Immature natural killer cell (primary cell): ENCODE results near the gene MFNG. TPM values are rescaled to one million over a fixed set of nuclear protein-coding genes. Genes with fewer than 3 reads are reported as not detected.

Experiments used
- DNase-seq, 3 donors: peaks; one replicate each; pipeline ENCODE4 v3.0.0; 2022; ENCODE audit warnings: mixed read lengths in 1 of 3
- H3K27ac Mint-ChIP-seq, 6 donors: one replicate each; pipeline ENCODE4 v1.8.0; 2020; ENCODE audit warnings: mixed read lengths in 6 of 6, mild to moderate bottlenecking in 5 of 6, inconsistent platforms in 4 of 6, moderate library complexity in 3 of 6
- H3K27me3 Mint-ChIP-seq, 3 donors: one replicate each; pipeline ENCODE4 v1.8.0; 2020 to 2021; ENCODE audit warnings: low read depth in 3 of 3, mild to moderate bottlenecking in 3 of 3, mixed read lengths in 3 of 3, moderate library complexity in 3 of 3, inconsistent platforms in 1 of 3
- H3K36me3 Mint-ChIP-seq, 3 donors: one replicate each; pipeline ENCODE4 v1.8.0; 2020; ENCODE audit warnings: mixed read lengths in 3 of 3, inconsistent platforms in 2 of 3, mild to moderate bottlenecking in 2 of 3
- H3K4me1 Mint-ChIP-seq, 2 donors: one replicate each; pipeline ENCODE4 v1.8.0; 2020; ENCODE audit warnings: inconsistent platforms in 2 of 2, mild to moderate bottlenecking in 2 of 2, mixed read lengths in 2 of 2, moderate library complexity in 1 of 2
- H3K4me3 Mint-ChIP-seq, 5 donors: one replicate each; pipeline ENCODE4 v1.8.0; 2020; ENCODE audit warnings: mild to moderate bottlenecking in 5 of 5, mixed read lengths in 5 of 5, inconsistent platforms in 3 of 5, moderate library complexity in 3 of 5
- H3K9me3 Mint-ChIP-seq, 6 donors: one replicate each; pipeline ENCODE4 v1.8.0; 2020; ENCODE audit warnings: mild to moderate bottlenecking in 6 of 6, mixed read lengths in 6 of 6, inconsistent platforms in 4 of 6, moderate library complexity in 3 of 6
- polyA plus RNA-seq, 3 donors: library from polyadenylated mRNA; unstranded; fragments of 300-500 nt; fragmentation: Illumina TruSeq; gene quantifications; one replicate each; pipeline ENCODE4 v1.2.3, GENCODE V29; 2021

The MFNG gene
- polyA plus RNA-seq, 3 donors from 2014 or later = 235 to 361 (median 286) TPM

DNA sequence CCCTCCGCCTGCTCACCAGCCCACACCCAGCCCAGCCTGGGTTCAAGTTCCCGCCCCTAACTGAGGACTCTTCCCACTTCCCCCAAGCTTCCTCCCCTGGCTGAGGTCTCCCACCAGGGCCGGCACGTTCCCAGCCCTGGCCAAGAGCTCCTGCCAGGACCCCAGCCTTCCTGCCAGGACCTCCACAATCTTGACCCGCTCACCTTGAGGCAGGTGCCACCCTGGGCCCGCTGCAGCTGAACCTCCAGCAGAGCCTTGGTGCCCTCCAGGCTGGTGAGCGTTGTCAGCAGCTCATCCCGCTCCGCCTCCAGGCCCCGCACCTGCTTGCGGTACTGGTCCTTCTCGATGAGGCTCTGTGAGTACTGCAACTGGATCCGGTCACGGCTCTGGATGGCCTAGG is 19.8 kb upstream of the MFNG start:
- Mint-ChIP-seq H3K27me3 (peaks cover 1 to 6% (median 5%) of the 10 kb centered on the region in 3 donors), H3K4me3 (no peak overlapping the region), H3K4me1 (peaks cover 7 to 9% of the 10 kb centered on the region in 2 donors), H3K36me3 (no peaks in the 10 kb centered on the region), H3K27ac (no peak overlapping the region), H3K9me3 (no peaks in the 10 kb centered on the region)
- no peak for DNase-seq

DNA sequence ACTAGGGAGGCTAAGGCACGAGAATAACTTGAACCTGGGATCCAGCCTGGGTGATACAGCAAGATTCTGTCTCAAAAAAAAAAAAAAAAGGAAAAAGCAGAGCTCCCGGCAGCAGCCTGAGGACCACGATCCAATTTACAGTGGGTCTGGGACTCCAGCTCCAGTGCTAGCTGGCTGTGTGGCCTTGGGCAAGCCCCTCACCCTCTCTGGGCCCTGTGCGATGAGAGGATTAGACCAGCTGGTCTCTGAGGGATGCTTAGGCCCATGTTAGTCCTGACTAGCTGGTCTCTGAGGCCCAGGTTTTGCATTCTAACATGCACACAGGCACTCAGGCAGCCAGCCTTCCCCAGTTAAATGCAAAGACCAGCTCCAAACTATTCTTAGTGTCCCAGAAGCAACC is 19.4 kb upstream of the MFNG start:
- no peak overlapping the region for H3K27ac Mint-ChIP-seq
- H3K9me3 Mint-ChIP-seq = no peaks in the 10 kb centered on the region
- DNase-seq = no peak
- peaks cover 3 to 5% (median 5%) of the 10 kb centered on the region in 3 donors for H3K27me3 Mint-ChIP-seq
- no peak overlapping the region for H3K4me3 Mint-ChIP-seq
- H3K36me3 Mint-ChIP-seq = no peaks in the 10 kb centered on the region
- H3K4me1 Mint-ChIP-seq = peaks cover 7 to 9% of the 10 kb centered on the region in 2 donors

DNA sequence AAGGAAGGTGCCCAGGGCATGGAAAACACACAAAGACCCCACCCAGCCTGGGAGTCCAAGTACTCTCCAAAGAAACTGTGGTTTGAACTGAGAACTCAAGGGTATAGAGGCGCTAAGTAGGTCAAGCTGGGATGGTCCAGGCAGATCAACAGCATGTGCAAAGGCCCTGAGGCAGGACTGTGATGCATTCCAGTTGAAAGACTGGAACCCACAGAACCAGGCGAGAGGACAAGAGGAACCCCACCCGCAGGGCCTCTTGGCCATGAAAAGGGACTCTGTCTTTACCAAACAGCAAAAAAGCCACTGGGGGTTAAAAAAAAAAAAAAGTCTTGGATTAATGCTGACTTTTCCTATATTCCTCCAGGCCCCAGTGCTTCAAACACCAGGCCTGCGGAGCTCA is 18.8 kb upstream of the MFNG start:
- Mint-ChIP-seq H3K27me3 (peaks cover 3 to 5% (median 3%) of the 10 kb centered on the region in 3 donors), H3K4me3 (no peak overlapping the region), H3K27ac (no peak overlapping the region), H3K9me3 (no peaks in the 10 kb centered on the region), H3K4me1 (peaks cover 7 to 9% of the 10 kb centered on the region in 2 donors), H3K36me3 (no peaks in the 10 kb centered on the region)
- no peak for DNase-seq

DNA sequence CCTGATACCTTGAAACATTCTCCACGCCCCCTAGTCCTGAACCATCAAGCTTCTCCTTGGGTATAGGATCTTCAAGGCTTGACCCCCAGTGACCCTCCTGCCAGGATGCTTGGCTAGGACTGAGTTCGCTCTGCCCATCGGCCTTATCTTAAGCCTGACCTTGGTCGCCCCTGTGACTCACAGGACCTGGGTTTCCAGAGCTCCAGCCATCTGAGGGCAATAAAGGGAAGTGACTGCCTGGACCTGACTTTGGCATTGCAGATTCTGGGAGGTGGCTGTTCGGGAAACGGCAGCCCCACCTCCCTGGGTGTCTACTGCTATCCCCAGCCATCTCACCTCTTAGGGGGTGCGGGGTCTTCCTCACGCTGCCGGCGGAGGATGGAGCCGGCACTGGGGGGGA is 17.7 kb upstream of the MFNG start:
- no peaks in the 10 kb centered on the region for H3K9me3 Mint-ChIP-seq
- no peak overlapping the region for H3K27ac Mint-ChIP-seq
- H3K4me1 Mint-ChIP-seq = peaks cover 7 to 9% of the 10 kb centered on the region in 2 donors
- DNase-seq = no peak
- no peaks in the 10 kb centered on the region for H3K36me3 Mint-ChIP-seq
- peaks cover 3 to 5% (median 3%) of the 10 kb centered on the region in 3 donors for H3K27me3 Mint-ChIP-seq
- no peak overlapping the region for H3K4me3 Mint-ChIP-seq

DNA sequence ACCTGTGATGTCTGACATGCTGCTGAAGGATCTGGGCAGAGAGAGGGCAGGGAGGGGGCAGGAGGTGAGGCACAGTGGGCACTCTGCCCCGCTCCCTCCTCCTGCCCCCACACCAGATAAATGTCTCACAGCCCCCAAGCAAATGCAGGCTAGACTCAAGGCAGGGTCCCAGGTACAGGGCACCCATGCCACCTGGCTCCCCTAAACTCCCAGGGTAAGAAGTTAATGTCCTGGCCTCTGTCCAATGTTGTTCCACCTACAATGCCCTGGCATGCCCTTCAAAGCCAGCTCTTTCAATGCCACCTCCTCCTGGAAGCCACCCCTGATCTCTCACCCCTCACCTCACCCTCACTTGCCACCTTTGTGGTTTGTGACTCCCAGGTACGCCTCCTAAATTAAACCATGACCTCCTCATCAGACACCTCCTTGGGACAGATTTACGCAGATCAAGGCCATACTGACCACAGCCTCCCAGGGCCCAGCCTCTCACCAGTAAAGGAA is 17.0 kb upstream of the MFNG start:
- no peak for DNase-seq
- Mint-ChIP-seq H3K4me3 (no peak overlapping the region), H3K27ac (no peak overlapping the region), H3K4me1 (peaks cover 9 to 10% of the 10 kb centered on the region in 2 donors), H3K27me3 (peaks cover 3 to 8% (median 3%) of the 10 kb centered on the region in 3 donors), H3K9me3 (no peaks in the 10 kb centered on the region), H3K36me3 (no peaks in the 10 kb centered on the region)

DNA sequence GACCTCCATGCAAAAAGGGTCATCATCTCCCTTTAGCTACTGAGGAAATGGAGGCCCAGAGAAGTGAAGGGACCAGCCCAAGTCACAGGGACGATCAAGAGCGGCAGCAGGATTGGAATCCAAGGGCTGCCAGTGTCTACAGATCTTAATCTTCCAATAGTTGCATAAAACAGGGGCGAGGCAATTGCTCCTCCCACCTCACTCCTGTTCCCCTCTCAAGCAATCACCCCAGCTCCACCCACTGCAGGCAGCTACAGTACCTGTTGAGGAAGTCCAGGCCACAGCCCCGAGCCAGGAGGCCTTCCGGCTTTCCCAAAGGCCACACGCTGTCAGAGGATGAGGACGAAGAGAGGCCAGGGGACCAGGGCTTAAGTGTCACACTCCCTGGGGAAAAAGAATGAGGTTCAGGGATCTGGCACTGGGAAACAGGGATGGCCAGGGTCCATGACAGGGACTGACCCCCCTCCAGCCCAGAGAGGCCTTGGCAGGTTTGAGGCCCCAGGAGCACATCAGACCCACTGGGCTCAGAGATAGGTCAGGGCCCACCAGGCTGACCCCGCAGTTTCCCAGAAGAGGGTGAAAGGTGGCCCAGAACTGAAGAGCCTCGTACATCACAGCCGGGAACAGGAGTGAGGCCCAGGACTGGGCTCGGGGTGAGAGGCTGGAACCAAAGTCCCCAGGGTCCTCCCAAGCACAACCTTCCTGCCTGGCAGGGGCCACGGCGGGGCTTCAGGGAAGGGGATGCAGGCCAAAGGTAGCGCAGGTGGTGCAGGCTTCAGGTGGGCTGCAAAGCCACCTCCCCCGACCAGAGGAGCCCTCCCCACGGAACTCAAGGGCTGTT is 16.4 kb upstream of the MFNG start:
- no peak overlapping the region for H3K27ac Mint-ChIP-seq
- no peaks in the 10 kb centered on the region for H3K9me3 Mint-ChIP-seq
- no peak overlapping the region for H3K4me3 Mint-ChIP-seq
- no peaks in the 10 kb centered on the region for H3K36me3 Mint-ChIP-seq
- no peak for DNase-seq
- H3K27me3 Mint-ChIP-seq = peaks cover 3 to 8% (median 3%) of the 10 kb centered on the region in 3 donors
- H3K4me1 Mint-ChIP-seq = peaks cover 9 to 12% of the 10 kb centered on the region in 2 donors

DNA sequence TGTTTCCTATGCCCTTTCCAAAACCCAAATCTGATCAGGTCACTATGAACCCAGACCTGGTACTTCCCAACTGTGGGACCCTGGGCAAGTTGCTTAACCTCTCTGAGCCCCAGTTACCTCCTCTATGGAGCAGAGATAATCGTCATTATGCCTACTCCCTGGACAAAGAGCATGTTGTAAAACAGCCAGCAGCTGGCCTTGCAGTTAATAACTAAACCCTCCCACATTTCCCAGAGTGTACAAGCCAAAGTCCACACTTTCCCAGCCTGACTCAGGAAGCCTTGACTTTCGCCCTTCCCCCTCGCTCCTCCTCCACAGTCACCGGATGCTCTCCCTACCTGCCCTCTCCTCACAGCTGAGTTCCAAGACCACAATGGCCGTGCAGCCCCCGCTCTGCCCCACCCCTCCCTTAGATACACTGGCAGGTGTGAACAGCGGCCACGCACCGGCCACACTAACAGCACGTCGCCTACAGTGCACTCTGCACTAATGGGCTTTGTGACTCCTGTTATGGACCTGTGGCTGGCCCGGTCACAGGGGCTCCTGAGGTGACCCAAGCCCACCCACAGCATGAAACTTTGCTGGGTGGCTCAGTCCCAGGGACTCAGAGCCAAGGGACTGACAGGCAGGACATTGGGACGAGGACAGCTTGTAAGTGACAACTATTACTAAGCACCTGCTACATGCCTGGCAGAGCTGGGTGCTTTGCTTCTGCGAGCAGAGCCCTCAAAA is 15.6 kb upstream of the MFNG start:
- no peak for DNase-seq
- H3K27me3 Mint-ChIP-seq = peaks cover 3 to 8% (median 5%) of the 10 kb centered on the region in 3 donors
- H3K27ac Mint-ChIP-seq = no peak overlapping the region
- no peak overlapping the region for H3K4me3 Mint-ChIP-seq
- H3K9me3 Mint-ChIP-seq = no peaks in the 10 kb centered on the region
- H3K36me3 Mint-ChIP-seq = no peaks in the 10 kb centered on the region
- H3K4me1 Mint-ChIP-seq = peaks cover 9 to 12% of the 10 kb centered on the region in 2 donors

DNA sequence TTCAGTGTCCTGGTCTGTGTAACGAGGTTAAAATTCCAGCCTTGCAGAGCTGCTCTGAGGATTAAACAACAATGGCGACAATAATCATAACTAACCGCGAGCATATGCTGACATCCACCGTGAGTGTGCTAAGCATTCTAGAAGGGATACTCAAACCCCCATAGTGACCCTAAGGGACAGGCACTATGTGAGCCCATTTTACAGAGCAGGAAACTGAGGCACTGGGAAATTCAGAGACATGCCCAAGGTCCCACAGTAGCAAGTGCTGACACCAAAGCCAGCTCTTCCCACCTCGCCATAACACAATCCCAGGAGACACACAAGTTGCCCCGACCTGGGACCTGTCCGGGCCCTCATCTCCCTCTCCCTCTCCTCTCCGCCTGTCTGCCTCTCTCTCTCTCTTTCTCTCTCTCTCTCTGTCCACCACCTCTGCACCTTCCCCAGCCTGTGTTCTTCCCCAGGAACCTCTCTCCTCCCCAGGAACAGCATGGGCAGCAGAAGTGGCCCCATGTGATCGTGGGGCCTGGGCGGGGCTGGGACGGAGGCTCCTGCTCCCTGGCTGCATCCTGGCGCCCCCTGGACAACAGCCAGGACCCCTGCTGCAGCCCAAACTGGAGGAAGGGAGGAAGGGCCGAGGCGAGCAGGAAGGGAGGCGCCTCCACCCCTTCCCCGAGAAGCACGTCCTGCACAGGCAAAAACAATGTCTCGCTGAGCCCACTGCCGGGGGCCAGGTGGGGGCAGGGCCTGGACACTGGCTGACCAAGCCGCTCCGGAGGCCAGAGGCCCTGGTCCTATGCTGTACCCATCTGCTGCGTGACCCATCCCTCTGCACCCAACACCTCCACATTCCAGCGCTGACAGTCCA is 14.8 kb upstream of the MFNG start:
- Mint-ChIP-seq H3K9me3 (no peaks in the 10 kb centered on the region), H3K36me3 (no peaks in the 10 kb centered on the region), H3K27me3 (peaks cover 3 to 8% (median 6%) of the 10 kb centered on the region in 3 donors), H3K4me3 (no peak overlapping the region), H3K27ac (no peak overlapping the region), H3K4me1 (peaks cover 9 to 12% of the 10 kb centered on the region in 2 donors)
- DNase-seq = no peak

DNA sequence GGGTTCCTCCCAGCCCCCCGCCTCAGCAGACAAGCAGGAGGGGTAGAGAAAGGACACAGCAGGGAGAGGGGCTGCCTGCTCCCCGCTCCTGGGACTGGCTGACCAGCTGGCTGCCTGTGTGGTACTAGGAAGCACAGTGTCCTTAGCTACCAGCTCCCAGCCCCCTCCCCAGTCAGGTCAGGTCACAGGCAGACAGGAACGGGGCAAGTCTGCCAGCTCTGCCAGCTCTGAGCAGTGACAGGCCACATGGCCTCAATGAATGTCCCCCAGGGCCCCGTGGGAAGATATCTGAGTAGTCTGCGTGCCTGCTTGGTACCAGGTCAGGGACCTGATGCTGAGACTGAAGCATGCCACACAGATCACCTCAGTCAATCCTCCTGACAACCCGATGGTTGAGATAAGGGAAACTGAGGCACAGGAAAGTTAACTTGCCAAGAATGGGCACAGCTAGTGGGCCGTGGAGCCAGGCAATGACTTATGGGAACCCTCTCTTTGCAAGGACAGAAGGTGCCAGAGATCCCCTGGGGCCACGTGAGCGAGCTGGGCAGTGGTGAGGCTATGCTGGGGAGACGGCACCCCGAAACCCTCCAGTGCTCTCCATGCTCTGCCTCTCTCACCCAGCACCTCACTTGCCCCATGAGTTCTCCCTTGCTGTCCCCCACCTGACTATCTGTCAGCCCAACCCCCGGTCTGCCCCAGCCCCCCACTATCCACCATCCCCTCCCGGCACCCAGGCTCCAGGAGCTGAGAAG is 13.8 kb upstream of the MFNG start:
- Mint-ChIP-seq H3K9me3 (no peaks in the 10 kb centered on the region), H3K27me3 (peaks cover 3 to 8% (median 6%) of the 10 kb centered on the region in 3 donors), H3K4me3 (no peak overlapping the region), H3K27ac (no peak overlapping the region), H3K36me3 (no peaks in the 10 kb centered on the region), H3K4me1 (peaks cover 9 to 12% of the 10 kb centered on the region in 2 donors)
- DNase-seq = no peak

DNA sequence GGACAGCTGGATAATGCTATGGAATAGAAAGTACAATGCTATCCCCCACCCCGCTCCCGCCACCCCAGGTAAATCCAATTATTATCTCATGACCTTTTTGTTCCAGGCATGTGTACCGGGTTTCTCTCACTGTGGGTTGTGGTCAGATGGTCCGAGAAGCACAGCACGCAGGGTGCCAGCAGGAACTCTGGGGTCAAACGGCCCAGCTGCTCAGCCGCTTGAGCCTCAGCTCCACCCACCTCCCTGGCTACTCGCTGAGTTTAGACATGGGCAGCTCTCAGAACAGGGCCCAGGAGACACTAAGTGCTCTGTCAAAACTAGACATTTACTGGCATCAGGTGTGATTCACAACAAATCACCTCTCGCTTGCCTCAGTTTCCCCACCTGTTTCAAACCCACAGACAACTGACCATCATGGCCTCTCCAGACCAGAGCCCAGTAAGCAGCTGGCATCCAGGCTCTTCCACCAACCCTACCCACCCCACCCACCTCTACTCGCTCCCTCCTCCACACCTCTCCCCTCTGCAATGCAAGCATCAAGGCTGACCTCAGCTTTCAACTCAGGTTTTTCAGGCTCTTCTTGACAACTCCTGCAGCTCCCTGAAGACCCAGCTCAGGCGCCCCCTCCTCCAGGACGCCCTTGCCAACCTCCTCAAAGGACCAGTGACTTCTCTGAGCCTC is 13.0 kb upstream of the MFNG start:
- H3K4me3 Mint-ChIP-seq = no peak overlapping the region
- no peaks in the 10 kb centered on the region for H3K36me3 Mint-ChIP-seq
- no peak overlapping the region for H3K27ac Mint-ChIP-seq
- peaks cover 3 to 8% (median 5%) of the 10 kb centered on the region in 3 donors for H3K27me3 Mint-ChIP-seq
- peaks cover 9 to 12% of the 10 kb centered on the region in 2 donors for H3K4me1 Mint-ChIP-seq
- H3K9me3 Mint-ChIP-seq = no peaks in the 10 kb centered on the region
- no peak for DNase-seq

DNA sequence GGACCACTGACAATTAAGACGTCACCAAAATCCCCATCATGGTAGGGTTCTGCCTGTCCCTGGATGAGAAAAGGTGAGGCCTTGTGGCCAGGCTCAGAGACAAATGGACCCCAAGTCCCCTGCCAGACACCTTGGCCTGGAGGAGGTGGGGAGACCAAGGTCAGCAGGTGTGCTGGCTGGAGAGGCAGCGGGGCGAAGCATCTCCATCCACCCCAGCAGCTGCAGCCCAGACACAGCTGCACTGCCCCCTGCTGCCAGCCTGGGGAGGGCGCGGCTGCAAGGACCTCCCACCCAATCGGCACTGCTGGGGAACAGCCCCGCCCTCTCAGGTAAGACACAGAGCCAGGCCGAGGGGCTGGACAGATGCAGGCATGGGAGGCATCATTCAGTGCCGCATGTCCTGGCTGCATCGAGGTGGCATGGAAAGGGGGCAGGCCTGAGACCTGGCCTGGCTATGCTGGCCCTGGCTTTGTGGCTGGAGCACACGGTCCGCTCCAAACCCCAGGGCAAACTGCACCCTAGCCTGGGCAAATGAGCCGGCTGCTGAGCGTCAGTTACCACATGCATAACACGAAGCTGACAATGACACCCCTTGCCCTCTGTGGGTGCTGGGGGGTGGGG is 12.2 kb upstream of the MFNG start:
- H3K9me3 Mint-ChIP-seq = no peaks in the 10 kb centered on the region
- H3K27me3 Mint-ChIP-seq = peaks cover 3 to 8% (median 5%) of the 10 kb centered on the region in 3 donors
- peaks cover 9 to 12% of the 10 kb centered on the region in 2 donors for H3K4me1 Mint-ChIP-seq
- H3K36me3 Mint-ChIP-seq = no peaks in the 10 kb centered on the region
- peak overlapping the region in 1 of 6 donors; percentile 53 for H3K27ac Mint-ChIP-seq
- H3K4me3 Mint-ChIP-seq = no peak overlapping the region
- DNase-seq = peak; percentile 45 to 56 (median 52)

DNA sequence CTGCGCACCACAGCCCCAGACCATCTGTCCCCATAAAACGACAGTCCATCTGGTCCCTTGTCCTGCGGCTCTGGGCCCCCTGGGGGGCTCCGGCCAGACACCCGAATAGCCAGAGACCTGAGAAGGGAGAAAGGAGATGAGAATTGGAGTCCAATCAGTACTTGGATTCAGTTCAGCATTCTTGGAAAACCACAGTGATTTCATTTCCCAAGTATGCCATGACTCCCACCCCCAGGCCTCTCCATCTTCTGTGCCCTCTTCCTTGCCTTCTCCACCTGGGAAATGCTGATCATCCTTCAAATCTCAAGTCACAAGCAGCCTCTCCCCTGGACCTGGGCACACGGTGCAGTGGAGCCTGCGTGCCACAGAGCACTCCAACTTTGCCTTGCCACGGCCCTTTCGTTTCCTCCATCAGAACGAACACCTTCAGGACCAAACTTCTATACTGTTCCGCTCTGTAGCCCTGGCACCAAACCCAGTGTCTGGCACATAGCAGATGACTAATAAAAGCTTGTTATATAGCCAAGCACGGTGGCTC is 10.9 kb upstream of the MFNG start:
- no peaks in the 10 kb centered on the region for H3K9me3 Mint-ChIP-seq
- DNase-seq = no peak
- no peak overlapping the region for H3K4me3 Mint-ChIP-seq
- no peak overlapping the region for H3K27ac Mint-ChIP-seq
- H3K36me3 Mint-ChIP-seq = no peaks in the 10 kb centered on the region
- H3K4me1 Mint-ChIP-seq = peaks cover 8 to 12% of the 10 kb centered on the region in 2 donors
- H3K27me3 Mint-ChIP-seq = peaks cover 5 to 7% (median 7%) of the 10 kb centered on the region in 3 donors
